ENCODE results near the gene DOK7. TPM values are rescaled to one million over a fixed set of nuclear protein-coding genes. Genes with fewer than 3 reads are reported as not detected.

Gene DOK7
- total RNA-seq, 1 experiment from 2014 or later: 0.26 TPM

DNA sequence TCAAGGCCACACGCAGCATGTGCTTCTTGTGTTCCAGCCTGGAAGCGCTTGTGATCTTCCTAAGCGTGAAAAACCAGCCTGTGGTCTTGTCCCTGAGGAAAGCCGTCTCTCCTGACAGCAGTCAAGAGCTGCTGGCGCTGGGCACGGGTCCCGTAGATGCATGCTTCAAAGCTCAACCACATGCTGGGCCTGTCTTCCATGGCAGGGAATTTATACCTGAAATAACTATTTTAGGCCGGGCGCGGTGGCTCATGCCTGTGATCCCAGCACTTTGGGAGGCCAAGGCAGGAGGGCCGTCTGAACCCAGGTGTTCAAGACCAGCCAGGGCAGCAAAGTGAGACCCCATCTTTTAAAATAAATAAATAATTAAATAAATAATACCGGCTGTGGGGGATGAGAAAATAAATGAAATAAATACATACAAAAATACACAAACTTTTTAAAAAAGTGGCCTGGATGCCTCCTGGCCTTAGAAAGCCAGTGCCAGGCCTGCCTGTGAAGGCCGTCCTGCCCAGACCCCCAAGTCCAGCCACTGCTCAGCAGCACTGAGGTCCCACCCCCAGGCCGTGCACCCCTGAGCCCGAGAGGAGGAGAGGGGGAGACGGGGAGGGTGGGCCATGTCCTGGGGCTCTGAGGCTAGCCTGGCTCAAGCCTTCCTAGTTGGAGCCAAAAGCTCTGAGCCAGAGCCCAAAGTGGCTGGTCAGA, 58.7 kb downstream of the DOK7 start:
- DNase-seq: no peak
- WGBS (ENCODE audit: extremely low coverage, insufficient read length, low lambda C conversion rate): no CpG with 5 or more reads among the region's 16 CpGs
- no peak overlapping the region for H3K9ac ChIP-seq (ENCODE audit: extremely low read depth, insufficient read length, low read length)

More for the DNA sequence above, 58.7 kb downstream of the DOK7 start:
- no peak overlapping the region for H4K91ac ChIP-seq (ENCODE audit: insufficient read length, low read depth, low read length)
- no peak overlapping the region for H2AK5ac ChIP-seq (ENCODE audit: insufficient read length, low read length)
- no peak overlapping the region for H3T11ph ChIP-seq (ENCODE audit: low read length)
- no peak overlapping the region for H3K56ac ChIP-seq (ENCODE audit: insufficient read length, low read depth, low read length)
- H3K4ac ChIP-seq (ENCODE audit: low read depth, low read length): no peak overlapping the region
- no peaks in the 10 kb centered on the region for H4K20me1 ChIP-seq (ENCODE audit: control insufficient read depth, insufficient read depth, insufficient read length)
- no peak overlapping the region for H2BK120ac ChIP-seq (ENCODE audit: low read depth, low read length, poor library complexity, severe bottlenecking)
- no peak overlapping the region for H2BK12ac ChIP-seq (ENCODE audit: insufficient read length, low read depth, low read length)
- no peak overlapping the region for H3K18ac ChIP-seq (ENCODE audit: insufficient read length, low read depth, low read length)
- no peak overlapping the region for H2BK15ac ChIP-seq (ENCODE audit: low read depth, low read length)
- peaks cover 28 to 61% (median 60%) of the 10 kb centered on the region in 3 experiments for H3K36me3 Mint-ChIP-seq (ENCODE audit: insufficient read depth in 1 of 3, low read depth in 3 of 3)
- no peak overlapping the region for H2AFZ ChIP-seq (ENCODE audit: low read length)
- no peak overlapping the region for H2BK5ac ChIP-seq (ENCODE audit: insufficient read length, low read length)
- no peak overlapping the region for H3K4me3 Mint-ChIP-seq
- peak overlapping the region in 1 of 3 experiments; percentile 50; a peak in 1 of 7 replicates for H3K27ac Mint-ChIP-seq
- no peaks in the 10 kb centered on the region for H3K9me3 Mint-ChIP-seq
- peaks cover 0 to 3% of the 10 kb centered on the region in 2 experiments; a peak in 2 of 4 replicates for H3K4me1 Mint-ChIP-seq
- no peak overlapping the region for H3K14ac ChIP-seq (ENCODE audit: insufficient read depth, low read length)
- no peaks in the 10 kb centered on the region for H3K23me2 ChIP-seq (ENCODE audit: insufficient read length, low read depth, low read length, poor library complexity, severe bottlenecking)
- no peak overlapping the region for H3K27ac ChIP-seq (ENCODE audit: insufficient read length, low read depth, low read length)
- H4K8ac ChIP-seq (replicated peaks; ENCODE audit: insufficient read length, low read depth, low read length): no peak overlapping the region
- no peak overlapping the region for H2BK20ac ChIP-seq (ENCODE audit: low read depth, low read length, poor library complexity, severe bottlenecking)
- no peak overlapping the region for H3K23ac ChIP-seq (ENCODE audit: insufficient read length, low read depth, low read length)
- H3K4me1 ChIP-seq (ENCODE audit: insufficient read depth, low read length): no peaks in the 10 kb centered on the region
- no peak overlapping the region for H3K4me2 ChIP-seq (ENCODE audit: insufficient read depth, insufficient read length, low read length)
- H3K27me3 Mint-ChIP-seq (ENCODE audit: low read depth): no peaks in the 10 kb centered on the region; the same call in 1 of the 2 replicates
- no peaks in the 10 kb centered on the region for H3K79me1 ChIP-seq (ENCODE audit: insufficient read depth, low read depth, low read length, poor library complexity, severe bottlenecking)
- H4K5ac ChIP-seq (ENCODE audit: insufficient read length, low read depth, low read length): no peak overlapping the region
- H3K9me3 ChIP-seq (ENCODE audit: control insufficient read depth, low read depth, low read length): no peaks in the 10 kb centered on the region
- H3K79me2 ChIP-seq (ENCODE audit: insufficient read depth, low read length): no peaks in the 10 kb centered on the region
- TF ChIP-seq, protein P1, sequence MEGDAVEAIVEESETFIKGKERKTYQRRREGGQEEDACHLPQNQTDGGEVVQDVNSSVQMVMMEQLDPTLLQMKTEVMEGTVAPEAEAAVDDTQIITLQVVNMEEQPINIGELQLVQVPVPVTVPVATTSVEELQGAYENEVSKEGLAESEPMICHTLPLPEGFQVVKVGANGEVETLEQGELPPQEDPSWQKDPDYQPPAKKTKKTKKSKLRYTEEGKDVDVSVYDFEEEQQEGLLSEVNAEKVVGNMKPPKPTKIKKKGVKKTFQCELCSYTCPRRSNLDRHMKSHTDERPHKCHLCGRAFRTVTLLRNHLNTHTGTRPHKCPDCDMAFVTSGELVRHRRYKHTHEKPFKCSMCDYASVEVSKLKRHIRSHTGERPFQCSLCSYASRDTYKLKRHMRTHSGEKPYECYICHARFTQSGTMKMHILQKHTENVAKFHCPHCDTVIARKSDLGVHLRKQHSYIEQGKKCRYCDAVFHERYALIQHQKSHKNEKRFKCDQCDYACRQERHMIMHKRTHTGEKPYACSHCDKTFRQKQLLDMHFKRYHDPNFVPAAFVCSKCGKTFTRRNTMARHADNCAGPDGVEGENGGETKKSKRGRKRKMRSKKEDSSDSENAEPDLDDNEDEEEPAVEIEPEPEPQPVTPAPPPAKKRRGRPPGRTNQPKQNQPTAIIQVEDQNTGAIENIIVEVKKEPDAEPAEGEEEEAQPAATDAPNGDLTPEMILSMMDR (conservative IDR thresholded peaks at IDR 0.05): no peak
- H3K27me3 ChIP-seq (ENCODE audit: insufficient read depth, low read length): no peaks in the 10 kb centered on the region

Measured in H9 (cell line).